Lung (tissue), 12 donors: ENCODE results near the gene CMTM7. TPM values are rescaled to one million over a fixed set of nuclear protein-coding genes. Genes with fewer than 3 reads are reported as not detected.

Source experiments
- ATAC-seq: fragments of 200-7000 bp; cut with Tn5 transposase; one replicate; pipeline ENCODE4 v1.9.1; 2020; ENCODE audit warnings: moderate number of reproducible peaks; ENCODE audit not compliant: insufficient read depth, low FRiP score
- DNase-seq, 3 donors: peaks; one replicate each; pipeline ENCODE4 v3.0.0-alpha.2; 2013 to 2017
- H3K27ac ChIP-seq, 2 donors: one replicate each; pipeline ENCODE4 v1.5.1; 2013; ENCODE audit warnings: mild to moderate bottlenecking in 2 of 2, moderate library complexity in 2 of 2, control low read depth in 1 of 2, inconsistent platforms in 1 of 2, low read depth in 1 of 2, low read length in 1 of 2
- H3K27me3 ChIP-seq, 3 donors: one replicate each; pipeline ENCODE4 v1.5.1; 2013; ENCODE audit warnings: low read length in 2 of 3; ENCODE audit not compliant: control insufficient read depth in 3 of 3, insufficient read depth in 3 of 3
- H3K36me3 ChIP-seq, 4 donors: one replicate each; pipeline ENCODE4 v1.5.1; 2013; ENCODE audit warnings: low read length in 4 of 4, mild to moderate bottlenecking in 1 of 4, moderate library complexity in 1 of 4; ENCODE audit not compliant: control insufficient read depth in 4 of 4, insufficient read depth in 4 of 4
- H3K4me1 ChIP-seq, 5 donors: one replicate each; pipeline ENCODE4 v1.5.1; 2013; ENCODE audit warnings: low read length in 5 of 5, mild to moderate bottlenecking in 2 of 5, moderate library complexity in 1 of 5; ENCODE audit not compliant: control insufficient read depth in 5 of 5, insufficient read depth in 5 of 5
- H3K4me3 ChIP-seq: one replicate; pipeline ENCODE4 v1.5.1; 2013; ENCODE audit warnings: mild to moderate bottlenecking, control low read depth, moderate library complexity
- H3K9ac ChIP-seq, 2 donors: one replicate each; pipeline ENCODE4 v1.5.1; 2013; ENCODE audit warnings: low read length in 2 of 2, control low read depth in 1 of 2; ENCODE audit not compliant: insufficient read depth in 1 of 2
- H3K9me3 ChIP-seq, 4 donors: one replicate each; pipeline ENCODE4 v1.5.1; 2013; ENCODE audit warnings: low read length in 3 of 4, mild to moderate bottlenecking in 1 of 4, moderate library complexity in 1 of 4; ENCODE audit not compliant: control insufficient read depth in 4 of 4, insufficient read depth in 3 of 4
- WGBS, 2 donors: extraction: QIAGEN DNeasy Blood & Tissue Kit; methylation state at CpG; one replicate each; pipeline ENCODE4 v1.1.7; 2013; 5-methylcytosine and 5-hydroxymethylcytosine counted together
- polyA plus RNA-seq, 2 donors: library from polyadenylated mRNA; stranded (reverse); fragments of 200-250 nt; gene quantifications; one replicate each; pipeline ENCODE4 v1.2.1, GENCODE V29; 2013
- total RNA-seq, 2 donors: library from RNA; depleted of rRNA in 1 of 2; stranded (reverse); fragments of >200 nt in 1 of 2; gene quantifications; one replicate each; pipeline ENCODE4 v1.2.1, GENCODE V29; 2014 to 2021
- TF ChIP-seq, protein P1 (sequence below): IDR thresholded peaks from 2 replicates; pipeline ENCODE4 v1.5.1; 2012; ENCODE audit warnings: mild to moderate bottlenecking; ENCODE audit errors: control extremely low read depth, extremely low read depth
- donor health status: control.
- donor health status: control.
- donor health status: Bipolar disorder and iron deficiency.
- donor health status: healthy.
- donor health status: DM: yes; HTN: yes; CAD: no.

Gene CMTM7
- total and polyA plus RNA-seq, 4 donors: 33.1 to 46.8 (median 43.8) TPM

DNA sequence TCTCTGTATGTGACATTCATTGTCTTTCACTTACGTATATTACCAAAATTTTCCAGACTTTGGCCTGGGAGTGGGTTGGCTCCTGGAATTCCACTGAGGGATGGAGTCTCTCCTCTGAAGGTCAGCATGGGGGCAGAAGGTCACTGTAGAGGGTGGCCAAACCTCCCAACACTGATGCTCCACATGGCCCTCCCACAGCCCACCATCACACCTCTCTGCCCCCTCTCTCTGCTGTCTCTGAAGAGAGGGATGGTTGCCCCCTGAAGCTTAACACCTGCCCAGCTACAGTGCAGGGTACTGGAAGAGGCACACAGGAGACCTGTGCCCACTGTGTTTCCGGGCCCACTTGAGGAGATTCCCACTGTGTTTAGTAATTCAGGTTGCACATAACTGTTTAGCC lies 58.8 kb downstream of the CMTM7 start:
- Histone ChIP-seq H3K27ac (no peak overlapping the region), H3K36me3 (peaks cover 0 to 19% (median under 1%) of the 10 kb centered on the region in 4 donors), H3K27me3 (no peaks in the 10 kb centered on the region), H3K9ac (no peak overlapping the region), H3K4me3 (no peak overlapping the region), H3K9me3 (no peaks in the 10 kb centered on the region), H3K4me1 (peaks cover 0 to 31% (median 7%) of the 10 kb centered on the region in 5 donors)
- WGBS, 2 donors: 98% methylated on average over 2 of the region's 2 CpGs
- no peak for DNase-seq
- TF ChIP-seq, protein P1, sequence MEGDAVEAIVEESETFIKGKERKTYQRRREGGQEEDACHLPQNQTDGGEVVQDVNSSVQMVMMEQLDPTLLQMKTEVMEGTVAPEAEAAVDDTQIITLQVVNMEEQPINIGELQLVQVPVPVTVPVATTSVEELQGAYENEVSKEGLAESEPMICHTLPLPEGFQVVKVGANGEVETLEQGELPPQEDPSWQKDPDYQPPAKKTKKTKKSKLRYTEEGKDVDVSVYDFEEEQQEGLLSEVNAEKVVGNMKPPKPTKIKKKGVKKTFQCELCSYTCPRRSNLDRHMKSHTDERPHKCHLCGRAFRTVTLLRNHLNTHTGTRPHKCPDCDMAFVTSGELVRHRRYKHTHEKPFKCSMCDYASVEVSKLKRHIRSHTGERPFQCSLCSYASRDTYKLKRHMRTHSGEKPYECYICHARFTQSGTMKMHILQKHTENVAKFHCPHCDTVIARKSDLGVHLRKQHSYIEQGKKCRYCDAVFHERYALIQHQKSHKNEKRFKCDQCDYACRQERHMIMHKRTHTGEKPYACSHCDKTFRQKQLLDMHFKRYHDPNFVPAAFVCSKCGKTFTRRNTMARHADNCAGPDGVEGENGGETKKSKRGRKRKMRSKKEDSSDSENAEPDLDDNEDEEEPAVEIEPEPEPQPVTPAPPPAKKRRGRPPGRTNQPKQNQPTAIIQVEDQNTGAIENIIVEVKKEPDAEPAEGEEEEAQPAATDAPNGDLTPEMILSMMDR: no peak
- ATAC-seq: no peak

DNA sequence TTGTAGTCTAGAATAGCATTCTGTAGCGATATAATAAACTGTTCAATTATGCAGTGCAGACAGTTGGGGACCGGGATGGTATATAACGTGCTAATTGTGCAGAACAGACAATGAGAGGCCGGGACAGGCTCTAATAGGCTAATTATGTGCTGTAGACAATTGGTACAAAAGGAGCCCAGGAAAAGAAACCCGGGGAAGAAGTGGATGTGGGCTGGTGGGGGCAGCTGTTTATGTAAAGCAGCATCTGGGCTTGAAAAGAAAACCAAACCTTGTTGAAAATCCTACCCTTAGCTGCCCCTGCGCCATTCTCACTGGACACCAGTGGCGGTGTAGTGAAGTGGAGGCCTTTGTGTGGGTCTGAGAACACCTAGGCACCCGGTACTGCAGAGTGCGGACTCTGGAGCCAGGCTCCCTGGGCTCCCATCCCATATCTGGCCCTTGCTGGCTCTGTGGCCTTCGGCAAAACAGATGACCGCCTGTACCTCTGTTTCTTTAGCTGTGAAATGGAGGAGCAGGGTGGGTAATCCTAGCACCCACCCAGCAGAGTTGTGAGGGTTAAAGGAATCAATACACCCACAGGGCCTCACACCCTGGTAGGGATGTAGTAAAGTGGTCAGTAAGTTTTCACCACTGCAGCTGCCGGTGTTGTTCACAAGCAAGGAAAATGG lies 59.5 kb downstream of the CMTM7 start:
- no peak for ATAC-seq
- 96 to 98% methylated on average over 12 of the region's 12 CpGs for WGBS, 2 donors
- peaks cover 0 to 21% (median 2%) of the 10 kb centered on the region in 4 donors for H3K36me3 ChIP-seq

DNA sequence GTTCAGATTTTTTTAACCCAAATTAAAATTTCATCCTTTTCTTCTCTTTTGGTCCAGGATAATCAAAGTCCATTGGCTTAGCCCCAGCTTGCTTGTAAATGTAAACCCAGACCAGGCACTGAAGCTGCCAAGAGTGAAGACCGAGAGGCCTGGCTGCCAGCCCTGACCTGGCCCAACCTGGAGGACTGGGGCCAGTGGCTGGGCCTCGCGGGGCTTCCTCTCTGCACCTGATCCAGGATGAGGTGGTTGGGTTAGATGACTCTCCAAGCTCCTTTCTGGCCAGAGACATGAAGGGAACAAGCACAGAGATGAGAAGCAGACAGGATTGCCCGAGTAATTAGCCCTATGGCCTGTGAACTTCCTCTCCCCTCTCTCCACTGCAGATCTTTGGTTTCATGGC lies 60.4 kb downstream of the CMTM7 start:
- WGBS, 2 donors: 84 to 86% methylated on average over 4 of the region's 4 CpGs
- H3K9ac ChIP-seq: no peak overlapping the region
- H3K4me3 ChIP-seq: no peak overlapping the region
- peaks cover 0 to 23% (median 2%) of the 10 kb centered on the region in 4 donors for H3K36me3 ChIP-seq
- TF ChIP-seq, protein P1: no peak
- H3K4me1 ChIP-seq: peaks cover 0 to 31% (median 7%) of the 10 kb centered on the region in 5 donors
- DNase-seq (no peak), ATAC-seq (no peak)
- H3K27me3 ChIP-seq: no peaks in the 10 kb centered on the region
- no peak overlapping the region for H3K27ac ChIP-seq
- H3K9me3 ChIP-seq: no peaks in the 10 kb centered on the region

More for the DNA sequence above, 59.5 kb downstream of the CMTM7 start:
- H3K4me3 ChIP-seq: no peak overlapping the region
- no peak overlapping the region for H3K27ac ChIP-seq
- TF ChIP-seq, protein P1: no peak
- DNase-seq: no peak
- no peaks in the 10 kb centered on the region for H3K9me3 ChIP-seq
- no peak overlapping the region for H3K9ac ChIP-seq
- peaks cover 0 to 31% (median 7%) of the 10 kb centered on the region in 5 donors for H3K4me1 ChIP-seq
- no peaks in the 10 kb centered on the region for H3K27me3 ChIP-seq
